Upper lobe of left lung (tissue), 6 donors: ENCODE results near the gene ACY1. TPM values are rescaled to one million over a fixed set of nuclear protein-coding genes. Genes with fewer than 3 reads are reported as not detected.
A peak's percentile ranks its signal among the peaks of the same experiment; 100 is the strongest.
"Not testable (repeated sequence)": the region's sequence is repeated elsewhere in the genome, so short reads cannot be mapped to it uniquely, and the experiment has no call there.

Experiments
- ATAC-seq, 2 donors: fragments of 200-7000 bp; cut with Tn5 transposase; one replicate each; pipeline ENCODE4 v1.9.1; 2022; ENCODE audit warnings: mild to moderate bottlenecking in 2 of 2, moderate library complexity in 2 of 2; ENCODE audit not compliant: low FRiP score in 2 of 2
- DNase-seq, 2 donors: peaks; one replicate each; pipeline ENCODE4 v3.0.0-alpha.2; 2019 to 2020
- H3K27ac ChIP-seq, 4 donors: fragments of 200-600 bp; sonication (generic); one replicate each; pipeline ENCODE4 v1.5.1; 2016 to 2019
- H3K27me3 ChIP-seq, 4 donors: fragments of 200-600 bp; sonication (generic); one replicate each; pipeline ENCODE4 v1.5.1; 2017 to 2019
- H3K36me3 ChIP-seq, 4 donors: fragments of 200-600 bp; sonication (generic); one replicate each; pipeline ENCODE4 v1.5.1; 2016 to 2019
- H3K4me1 ChIP-seq, 4 donors: fragments of 200-600 bp; sonication (generic); one replicate each; pipeline ENCODE4 v1.5.1; 2018 to 2019
- H3K4me3 ChIP-seq, 4 donors: fragments of 200-600 bp; sonication (generic); one replicate each; pipeline ENCODE4 v1.5.1; 2017 to 2019; ENCODE audit warnings: mild to moderate bottlenecking in 2 of 4, moderate library complexity in 1 of 4
- H3K9me3 ChIP-seq, 4 donors: fragments of 200-600 bp; sonication (generic); one replicate each; pipeline ENCODE4 v1.5.1; 2018 to 2019
- CTCF ChIP-seq, 6 experiments: fragments of 450-650 bp in 4 of 6; fragments of 200-600 bp in 2 of 6; sonication (generic) in 2 of 6; IDR thresholded peaks; one replicate each; pipeline ENCODE4 v1.5.1; 2016 to 2019; ENCODE audit warnings: antibody characterized with exemption in 6 of 6
- EP300 ChIP-seq, 4 donors: sonication (generic); formaldehyde crosslinking; IDR thresholded peaks; one replicate each; pipeline ENCODE4 v1.5.1; 2017; ENCODE audit warnings: antibody characterized with exemption in 4 of 4, control low read depth in 2 of 4
- POLR2A ChIP-seq, 4 donors: fragments of 450-650 bp; IDR thresholded peaks; one replicate each; pipeline ENCODE4 v1.5.1; 2016 to 2017; ENCODE audit warnings: antibody characterized with exemption in 4 of 4, mild to moderate bottlenecking in 2 of 4
- POLR2AphosphoS5 ChIP-seq, 2 donors: sonication (generic); formaldehyde crosslinking; IDR thresholded peaks; one replicate each; pipeline ENCODE4 v1.5.1; 2017; ENCODE audit warnings: antibody characterized with exemption in 2 of 2
- WGBS, 2 donors: methylation state at CpG; one replicate each; pipeline ENCODE4 v1.1.5; 2017 to 2018; 5-methylcytosine and 5-hydroxymethylcytosine counted together
- total RNA-seq, 6 donors: library from RNA; depleted of rRNA in 4 of 6; stranded (reverse); fragments of >200 nt in 4 of 6; gene quantifications; one replicate each; pipeline versions ENCODE4 v1.1.0 to v1.2.1, GENCODE V29; 2016 to 2021
- donor health status: DM: no; HTN: no; CAD: no; lungs with moderate emphysema.
- donor health status: DM: no; HTN: yes; CAD: no; lungs with severe emphysema.

The ACY1 gene
- total RNA-seq, 6 donors from 2014 or later = 17.4 to 65.0 (median 35.9) TPM

GRCh38 chr3:51984269-51984647 is 923 bp downstream of the ACY1 start:
- Histone ChIP-seq H3K27me3 (no peaks in the 10 kb centered on the region), H3K27ac (peak overlapping the region; percentile 88 to 96 (median 93)), H3K9me3 (no peaks in the 10 kb centered on the region), H3K36me3 (no peaks in the 10 kb centered on the region), H3K4me1 (peaks cover 19 to 33% (median 29%) of the 10 kb centered on the region in 4 donors), H3K4me3 (peak overlapping the region in 2 of 4 donors; percentile 65 to 67)
- TF ChIP-seq POLR2AphosphoS5 (IDR thresholded peaks at IDR 0.05) = no peak
- TF ChIP-seq CTCF (IDR thresholded peaks at IDR 0.05) = no peak
- TF ChIP-seq EP300 (IDR thresholded peaks at IDR 0.05) = no peak
- no peak for TF ChIP-seq POLR2A (IDR thresholded peaks at IDR 0.05)
- no peak for ATAC-seq
- no peak for DNase-seq

GRCh38 chr3:51985063-51985462 is 1.7 kb downstream of the ACY1 start:
- no peak overlapping the region for H3K4me3 ChIP-seq
- no peaks in the 10 kb centered on the region for H3K36me3 ChIP-seq
- WGBS, 2 donors = 89 to 94% methylated on average over 2 to 6 of the region's 6 CpGs
- H3K4me1 ChIP-seq = peaks cover 19 to 33% (median 29%) of the 10 kb centered on the region in 4 donors
- peak overlapping the region in 1 of 4 donors; percentile 34 for H3K27ac ChIP-seq
- TF ChIP-seq EP300 (IDR thresholded peaks at IDR 0.05) = no peak
- TF ChIP-seq POLR2A (IDR thresholded peaks at IDR 0.05) = no peak
- TF ChIP-seq POLR2AphosphoS5 (IDR thresholded peaks at IDR 0.05) = no peak
- no peak for TF ChIP-seq CTCF (IDR thresholded peaks at IDR 0.05)
- no peaks in the 10 kb centered on the region for H3K9me3 ChIP-seq
- DNase-seq (no peak), ATAC-seq (no peak)
- H3K27me3 ChIP-seq = no peaks in the 10 kb centered on the region

GRCh38 chr3:51986010-51986947 is 2.9 kb downstream of the ACY1 start:
- Histone ChIP-seq H3K27ac (no peak overlapping the region), H3K36me3 (peaks cover 0 to 4% (median 1%) of the 10 kb centered on the region in 4 donors), H3K4me3 (no peak overlapping the region), H3K4me1 (peaks cover 19 to 30% (median 27%) of the 10 kb centered on the region in 4 donors), H3K9me3 (no peaks in the 10 kb centered on the region), H3K27me3 (no peaks in the 10 kb centered on the region)
- TF ChIP-seq EP300 (IDR thresholded peaks at IDR 0.05) (no peak), POLR2A (IDR thresholded peaks at IDR 0.05) (no peak), POLR2AphosphoS5 (IDR thresholded peaks at IDR 0.05) (no peak)
- 81 to 100% methylated on average over 2 to 12 of the region's 12 CpGs for WGBS, 2 donors
- no peak for DNase-seq
- no peak for ATAC-seq

DNA sequence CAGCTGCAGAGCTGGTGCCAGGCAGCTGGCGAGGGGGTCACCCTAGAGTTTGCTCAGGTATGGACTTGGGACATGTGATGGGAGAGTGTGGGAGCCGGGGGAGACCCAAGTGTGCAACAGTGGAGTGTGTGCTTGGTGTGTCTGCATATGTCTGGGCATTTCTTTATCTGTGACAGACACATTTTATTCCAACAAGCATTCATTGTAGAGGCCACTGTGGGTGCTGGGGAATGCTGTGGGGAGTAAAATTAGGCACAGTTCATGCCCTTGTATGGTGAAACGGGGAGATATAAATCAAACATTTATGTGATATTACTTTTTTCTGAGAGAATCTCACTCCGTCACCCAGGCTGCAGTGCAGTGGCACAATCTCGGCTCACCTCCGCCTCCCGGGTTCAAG is 4.2 kb downstream of the ACY1 start:
- H3K4me1 ChIP-seq = peaks cover 12 to 17% (median 14%) of the 10 kb centered on the region in 4 donors
- H3K36me3 ChIP-seq = peaks cover 0 to 17% (median 7%) of the 10 kb centered on the region in 4 donors
- DNase-seq (no peak), ATAC-seq (no peak)
- no peak overlapping the region for H3K27ac ChIP-seq
- H3K4me3 ChIP-seq = no peak overlapping the region
- 92 to 95% methylated on average over 7 of the region's 7 CpGs for WGBS, 2 donors
- TF ChIP-seq POLR2A (IDR thresholded peaks at IDR 0.05) (no peak), CTCF (IDR thresholded peaks at IDR 0.05) (no peak), EP300 (IDR thresholded peaks at IDR 0.05) (no peak), POLR2AphosphoS5 (IDR thresholded peaks at IDR 0.05) (no peak)
- H3K27me3 ChIP-seq = no peaks in the 10 kb centered on the region
- H3K9me3 ChIP-seq = no peaks in the 10 kb centered on the region

DNA sequence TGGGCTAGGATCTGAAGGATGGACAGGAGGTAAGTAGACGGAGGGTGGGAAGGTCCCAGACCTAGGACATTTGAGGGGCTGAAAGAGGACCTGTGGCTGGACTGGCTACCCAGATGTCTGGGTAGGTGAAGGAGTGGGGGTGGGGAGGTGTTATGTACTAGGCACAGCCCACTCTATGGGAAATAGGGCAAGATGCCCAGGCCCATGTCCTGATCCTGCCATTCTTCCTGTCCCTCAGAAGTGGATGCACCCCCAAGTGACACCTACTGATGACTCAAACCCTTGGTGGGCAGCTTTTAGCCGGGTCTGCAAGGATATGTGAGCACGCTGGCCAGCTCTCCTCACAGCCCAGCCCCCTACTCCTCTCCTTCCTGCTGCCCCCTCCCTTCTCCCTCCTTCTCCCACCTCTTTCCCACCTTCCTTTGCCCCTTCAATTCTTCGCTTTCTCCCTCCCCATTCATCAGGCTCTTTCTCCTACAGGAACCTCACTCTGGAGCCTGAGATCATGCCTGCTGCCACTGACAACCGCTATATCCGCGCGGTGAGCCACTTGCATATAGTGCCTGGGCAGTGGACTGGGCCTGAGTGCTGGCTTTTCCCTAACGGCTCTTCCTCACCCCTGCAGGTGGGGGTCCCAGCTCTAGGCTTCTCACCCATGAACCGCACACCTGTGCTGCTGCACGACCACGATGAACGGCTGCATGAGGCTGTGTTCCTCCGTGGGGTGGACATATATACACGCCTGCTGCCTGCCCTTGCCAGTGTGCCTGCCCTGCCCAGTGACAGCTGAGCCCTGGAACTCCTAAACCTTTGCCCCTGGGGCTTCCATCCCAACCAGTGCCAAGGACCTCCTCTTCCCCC is 5.2 kb downstream of the ACY1 start:
- Histone ChIP-seq H3K4me1 (peaks cover 11 to 19% (median 14%) of the 10 kb centered on the region in 4 donors), H3K9me3 (no peaks in the 10 kb centered on the region), H3K4me3 (no peak overlapping the region), H3K36me3 (peaks cover 4 to 27% (median 13%) of the 10 kb centered on the region in 4 donors), H3K27ac (no peak overlapping the region), H3K27me3 (no peaks in the 10 kb centered on the region)
- DNase-seq (no peak), ATAC-seq (no peak)
- 80 to 88% methylated on average over 15 of the region's 15 CpGs for WGBS, 2 donors
- TF ChIP-seq EP300 (IDR thresholded peaks at IDR 0.05) (no peak), POLR2AphosphoS5 (IDR thresholded peaks at IDR 0.05) (no peak), POLR2A (IDR thresholded peaks at IDR 0.05) (no peak), CTCF (IDR thresholded peaks at IDR 0.05) (no peak)

DNA sequence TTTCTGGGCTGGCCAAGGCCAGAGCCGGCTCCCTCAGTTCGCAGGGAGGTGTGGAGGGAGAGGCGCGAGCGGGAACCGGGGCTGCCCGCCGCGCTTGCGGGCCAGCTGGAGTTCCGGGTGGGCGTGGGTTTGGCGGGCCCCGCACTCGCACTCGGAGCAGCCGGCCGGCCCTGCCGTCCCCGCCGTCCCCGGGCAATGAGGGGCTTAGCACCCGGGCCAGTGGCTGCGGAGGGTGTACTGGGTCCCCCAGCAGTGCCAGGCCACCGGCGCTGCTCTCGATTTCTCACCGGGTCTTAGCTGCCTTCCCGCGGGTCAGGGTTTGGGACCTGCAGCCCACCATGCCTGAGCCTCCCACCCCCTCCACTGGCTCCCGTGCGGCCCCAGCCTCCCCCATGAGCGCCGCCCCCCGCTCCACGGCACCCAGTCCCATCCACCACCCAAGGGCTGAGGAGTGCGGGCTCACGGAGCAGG is 7.2 kb downstream of the ACY1 start:
- H3K9me3 ChIP-seq, ATAC-seq, H3K27ac ChIP-seq, H3K4me3 ChIP-seq, H3K27me3 ChIP-seq: not testable (repeated sequence)
- H3K4me1 ChIP-seq = peaks cover 16 to 27% (median 19%) of the 10 kb centered on the region in 4 donors
- H3K36me3 ChIP-seq = peaks cover 14 to 41% (median 25%) of the 10 kb centered on the region in 4 donors
- peak in 1 of 2 donors; percentile 82 for DNase-seq
- 81 to 94% methylated on average over 20 to 28 of the region's 38 CpGs for WGBS, 2 donors
